C4-2B (cell line): Measurements from ENCODE around the gene ATP5F1C.

Experiments
- ZFX ChIP-seq: fragments of 450-650 bp; IDR thresholded peaks from 2 replicates; pipeline ENCODE4 v1.6.1; 2017
- TF ChIP-seq, protein P1 (sequence below): fragments of 450-650 bp; conservative IDR thresholded peaks from 2 replicates; pipeline ENCODE4 v1.5.1; 2017; ENCODE audit warnings: mild to moderate bottlenecking

DNA sequence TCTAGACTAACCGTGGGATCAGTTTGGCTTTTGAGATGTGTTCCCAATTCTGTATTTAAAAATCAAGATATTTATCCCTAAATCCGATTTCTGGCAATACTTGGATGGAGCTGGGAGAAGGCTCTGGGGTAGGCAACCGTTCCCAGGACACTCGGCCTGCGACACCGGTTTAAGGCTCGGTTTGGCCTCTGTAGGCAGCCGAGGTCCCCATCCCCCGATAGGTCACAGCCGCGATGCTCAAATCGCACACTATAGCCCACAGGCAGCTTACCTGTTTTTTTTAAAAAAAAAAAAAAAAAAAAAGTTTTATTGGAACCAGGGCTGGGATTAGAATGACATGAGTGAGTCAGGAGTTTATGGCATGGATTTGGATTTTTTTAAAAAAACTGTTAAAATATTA is 29.6 kb downstream of the ATP5F1C start:
- TF ChIP-seq, protein P1, sequence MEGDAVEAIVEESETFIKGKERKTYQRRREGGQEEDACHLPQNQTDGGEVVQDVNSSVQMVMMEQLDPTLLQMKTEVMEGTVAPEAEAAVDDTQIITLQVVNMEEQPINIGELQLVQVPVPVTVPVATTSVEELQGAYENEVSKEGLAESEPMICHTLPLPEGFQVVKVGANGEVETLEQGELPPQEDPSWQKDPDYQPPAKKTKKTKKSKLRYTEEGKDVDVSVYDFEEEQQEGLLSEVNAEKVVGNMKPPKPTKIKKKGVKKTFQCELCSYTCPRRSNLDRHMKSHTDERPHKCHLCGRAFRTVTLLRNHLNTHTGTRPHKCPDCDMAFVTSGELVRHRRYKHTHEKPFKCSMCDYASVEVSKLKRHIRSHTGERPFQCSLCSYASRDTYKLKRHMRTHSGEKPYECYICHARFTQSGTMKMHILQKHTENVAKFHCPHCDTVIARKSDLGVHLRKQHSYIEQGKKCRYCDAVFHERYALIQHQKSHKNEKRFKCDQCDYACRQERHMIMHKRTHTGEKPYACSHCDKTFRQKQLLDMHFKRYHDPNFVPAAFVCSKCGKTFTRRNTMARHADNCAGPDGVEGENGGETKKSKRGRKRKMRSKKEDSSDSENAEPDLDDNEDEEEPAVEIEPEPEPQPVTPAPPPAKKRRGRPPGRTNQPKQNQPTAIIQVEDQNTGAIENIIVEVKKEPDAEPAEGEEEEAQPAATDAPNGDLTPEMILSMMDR, result no peak
- no peak for TF ChIP-seq ZFX
